ENCODE data around the gene SLC9A4. TPM values are rescaled to one million over a fixed set of nuclear protein-coding genes. Genes with fewer than 3 reads are reported as not detected.

The SLC9A4 gene
- total RNA-seq, 1 donor: not detected

- Histone ChIP-seq H3K4me2 (ENCODE audit: insufficient read depth, low read length) (no peak overlapping the region), H2AFZ (ENCODE audit: low read length) (no peak overlapping the region), H3K27me3 (ENCODE audit: insufficient read depth, low read length) (no peaks in the 10 kb centered on the region), H3K79me2 (ENCODE audit: insufficient read depth, low read length) (no peaks in the 10 kb centered on the region), H3K4me1 (ENCODE audit: insufficient read depth, low read length) (no peaks in the 10 kb centered on the region), H3K4me3 (ENCODE audit: insufficient read depth, low read length) (no peak overlapping the region), H3K27ac (ENCODE audit: low read depth, low read length) (no peak overlapping the region), H4K20me1 (ENCODE audit: insufficient read depth, low read length) (no peaks in the 10 kb centered on the region), H3K9me3 (ENCODE audit: low read depth, low read length) (no peaks in the 10 kb centered on the region), H3K36me3 (ENCODE audit: insufficient read depth, low read length) (no peaks in the 10 kb centered on the region)
- DNase-seq (ENCODE audit: insufficient read length, low spot score, missing footprints): no peak
- TF ChIP-seq, protein P1, sequence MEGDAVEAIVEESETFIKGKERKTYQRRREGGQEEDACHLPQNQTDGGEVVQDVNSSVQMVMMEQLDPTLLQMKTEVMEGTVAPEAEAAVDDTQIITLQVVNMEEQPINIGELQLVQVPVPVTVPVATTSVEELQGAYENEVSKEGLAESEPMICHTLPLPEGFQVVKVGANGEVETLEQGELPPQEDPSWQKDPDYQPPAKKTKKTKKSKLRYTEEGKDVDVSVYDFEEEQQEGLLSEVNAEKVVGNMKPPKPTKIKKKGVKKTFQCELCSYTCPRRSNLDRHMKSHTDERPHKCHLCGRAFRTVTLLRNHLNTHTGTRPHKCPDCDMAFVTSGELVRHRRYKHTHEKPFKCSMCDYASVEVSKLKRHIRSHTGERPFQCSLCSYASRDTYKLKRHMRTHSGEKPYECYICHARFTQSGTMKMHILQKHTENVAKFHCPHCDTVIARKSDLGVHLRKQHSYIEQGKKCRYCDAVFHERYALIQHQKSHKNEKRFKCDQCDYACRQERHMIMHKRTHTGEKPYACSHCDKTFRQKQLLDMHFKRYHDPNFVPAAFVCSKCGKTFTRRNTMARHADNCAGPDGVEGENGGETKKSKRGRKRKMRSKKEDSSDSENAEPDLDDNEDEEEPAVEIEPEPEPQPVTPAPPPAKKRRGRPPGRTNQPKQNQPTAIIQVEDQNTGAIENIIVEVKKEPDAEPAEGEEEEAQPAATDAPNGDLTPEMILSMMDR (IDR thresholded peaks at IDR 0.05; ENCODE audit: extremely low read depth, low read depth, low read length): no peak
Observed at GRCh38 chr2:102483086-102483485, 10.1 kb downstream of the SLC9A4 start.

GRCh38 chr2:102484310-102485061 lies 11.5 kb downstream of the SLC9A4 start:
- Histone ChIP-seq H3K9me3 (ENCODE audit: low read depth, low read length) (no peaks in the 10 kb centered on the region), H3K36me3 (ENCODE audit: insufficient read depth, low read length) (no peaks in the 10 kb centered on the region), H3K4me3 (ENCODE audit: insufficient read depth, low read length) (no peak overlapping the region), H3K27ac (ENCODE audit: low read depth, low read length) (no peak overlapping the region), H2AFZ (ENCODE audit: low read length) (no peak overlapping the region), H3K79me2 (ENCODE audit: insufficient read depth, low read length) (no peaks in the 10 kb centered on the region), H3K27me3 (ENCODE audit: insufficient read depth, low read length) (no peaks in the 10 kb centered on the region), H4K20me1 (ENCODE audit: insufficient read depth, low read length) (no peaks in the 10 kb centered on the region), H3K4me2 (ENCODE audit: insufficient read depth, low read length) (no peak overlapping the region), H3K4me1 (ENCODE audit: insufficient read depth, low read length) (no peaks in the 10 kb centered on the region)
- DNase-seq (ENCODE audit: insufficient read length, low spot score, missing footprints): peak; percentile 54
- TF ChIP-seq, protein P1 (IDR thresholded peaks at IDR 0.05; ENCODE audit: extremely low read depth, low read depth, low read length): no peak

DNA sequence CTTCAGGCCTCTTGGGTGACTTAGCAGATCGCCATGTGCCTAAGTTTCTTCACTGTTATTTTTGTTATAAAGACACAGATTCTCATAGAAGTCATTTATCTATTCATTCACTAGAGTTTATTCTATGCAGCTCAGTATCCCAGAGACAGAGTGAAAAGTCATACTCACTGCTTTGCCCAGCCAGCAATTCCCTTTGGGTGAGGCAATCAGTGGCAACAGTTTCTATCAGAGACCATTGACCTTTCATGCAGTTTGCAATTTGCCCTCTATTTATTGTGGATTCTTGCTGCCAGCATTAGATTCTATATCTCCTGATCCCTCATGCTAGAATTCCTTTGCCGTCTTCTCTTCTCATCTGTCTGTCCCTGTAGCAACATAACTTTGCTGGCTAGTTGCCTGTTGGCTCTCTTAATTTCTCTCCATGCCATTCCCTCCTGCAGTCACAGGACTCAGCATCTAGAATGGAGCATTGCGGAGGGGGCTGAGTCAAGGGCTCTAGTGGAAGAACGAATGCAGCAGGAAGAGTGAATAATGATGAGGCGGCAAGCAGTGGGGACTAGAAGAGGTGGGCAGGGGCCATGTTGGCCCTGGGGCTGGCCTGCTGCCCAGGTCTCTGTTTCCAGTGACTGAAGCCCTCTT lies 12.2 kb downstream of the SLC9A4 start:
- H3K27ac ChIP-seq (ENCODE audit: low read depth, low read length): no peak overlapping the region
- DNase-seq (ENCODE audit: insufficient read length, low spot score, missing footprints): no peak

More for the DNA sequence above, 12.2 kb downstream of the SLC9A4 start:
- Histone ChIP-seq H3K9me3 (ENCODE audit: low read depth, low read length) (no peaks in the 10 kb centered on the region), H3K4me1 (ENCODE audit: insufficient read depth, low read length) (no peaks in the 10 kb centered on the region), H4K20me1 (ENCODE audit: insufficient read depth, low read length) (no peaks in the 10 kb centered on the region), H3K4me3 (ENCODE audit: insufficient read depth, low read length) (no peak overlapping the region), H3K79me2 (ENCODE audit: insufficient read depth, low read length) (no peaks in the 10 kb centered on the region), H3K27me3 (ENCODE audit: insufficient read depth, low read length) (no peaks in the 10 kb centered on the region), H3K4me2 (ENCODE audit: insufficient read depth, low read length) (no peak overlapping the region), H3K36me3 (ENCODE audit: insufficient read depth, low read length) (no peaks in the 10 kb centered on the region), H2AFZ (ENCODE audit: low read length) (no peak overlapping the region)
- TF ChIP-seq, protein P1 (IDR thresholded peaks at IDR 0.05; ENCODE audit: extremely low read depth, low read depth, low read length): no peak

All from osteoblast (primary cell).